Hematopoietic multipotent progenitor cell treated with erythropoietin and hydrocortisone succinate and interleukin-3 and kit ligand, for 8 days (in vitro differentiated cells): ENCODE results near the gene SARNP.
"Not testable (repeated sequence)": the region's sequence is repeated elsewhere in the genome, so short reads cannot be mapped to it uniquely, and the experiment has no call there.

Experiments
- DNase-seq: peaks from one replicate; pipeline ENCODE4 v3.0.0-alpha.2; 2015

The SARNP gene

GRCh38 chr12:55817345-55818139 is at the start of gene SARNP, which contains the start of gene ORMDL2:
TSS of gene SARNP (minus strand) at chr12:55817724. CDS start at chr12:55817701, 23 bp downstream.
TSS of gene ORMDL2 (plus strand) at chr12:55818041. CDS start at chr12:55819000, 959 bp downstream.
- DNase-seq, result peak; percentile 100

- not testable (repeated sequence) for DNase-seq
These were observed 49.0 kb upstream of the SARNP start for GRCh38 chr12:55866454-55867004.

GRCh38 chr12:55865327-55865726 is 47.8 kb upstream of the SARNP start:
- DNase-seq, result no peak

GRCh38 chr12:55862931-55863330 is 45.4 kb upstream of the SARNP start:
- not testable (repeated sequence) for DNase-seq

GRCh38 chr12:55862286-55862685 is 44.8 kb upstream of the SARNP start:
- DNase-seq, result no peak

GRCh38 chr12:55861871-55862270 is 44.3 kb upstream of the SARNP start:
- no peak for DNase-seq

GRCh38 chr12:55861396-55861795 is 43.9 kb upstream of the SARNP start:
- DNase-seq, result no peak

- DNase-seq, result no peak
These were observed 35.2 kb upstream of the SARNP start for GRCh38 chr12:55852740-55853139.

GRCh38 chr12:55850893-55851292 is 33.4 kb upstream of the SARNP start:
- no peak for DNase-seq

GRCh38 chr12:55850401-55850800 is 32.9 kb upstream of the SARNP start:
- DNase-seq, result no peak

- no peak for DNase-seq
These were observed 32.3 kb upstream of the SARNP start for GRCh38 chr12:55849616-55850343.

- peak; percentile 43 for DNase-seq
These were observed 30.2 kb upstream of the SARNP start for GRCh38 chr12:55847603-55848291.

- no peak for DNase-seq
These were observed 29.5 kb upstream of the SARNP start for GRCh38 chr12:55847033-55847432.

- no peak for DNase-seq
These were observed 28.4 kb upstream of the SARNP start for GRCh38 chr12:55845785-55846496.

- no peak for DNase-seq
These were observed 27.8 kb upstream of the SARNP start for GRCh38 chr12:55845361-55845760.

- DNase-seq, result no peak
These were observed 27.4 kb upstream of the SARNP start for GRCh38 chr12:55844961-55845360.

GRCh38 chr12:55843431-55843830 is 25.9 kb upstream of the SARNP start:
- DNase-seq, result no peak

- no peak for DNase-seq
These were observed 25.3 kb upstream of the SARNP start, which contains the start of gene MMP19 for GRCh38 chr12:55842681-55843429. TSS of gene MMP19 (minus strand) at chr12:55842936. CDS start at chr12:55842830, 106 bp downstream.

- no peak for DNase-seq
These were observed 23.2 kb upstream of the SARNP start for GRCh38 chr12:55840581-55841351.

- no peak for DNase-seq
These were observed 22.0 kb upstream of the SARNP start for GRCh38 chr12:55839345-55840140.
